IMR-90 (cell line): ENCODE measurements around the gene AP5B1. TPM values are rescaled to one million over a fixed set of nuclear protein-coding genes. Genes with fewer than 3 reads are reported as not detected.

Experiments used
- ATAC-seq: fragments of 200-7000 bp; cut with Tn5 transposase; 2 replicates; pipeline ENCODE4 v1.9.1; 2020; ENCODE audit warnings: low read depth, mild to moderate bottlenecking, moderate library complexity
- BruUV-seq: library from RNA; stranded (reverse); fragments of 400-500 nt; replicated peaks from 2 replicates; lab custom pipeline; 2021; lab: Mats Ljungman, UMichigan
- CTCF ChIA-PET: fragments of 300-600 bp; formaldehyde crosslinking; extraction: SDS; loops from one replicate; lab custom pipeline; 2021; ENCODE audit warnings: antibody characterized with exemption; lab: Yijun Ruan, JAX
- POLR2A ChIA-PET: fragments of 300-600 bp; sonication (Branson Sonifier 250); formaldehyde crosslinking; loops from one replicate; lab custom pipeline; 2022; ENCODE audit warnings: antibody characterized with exemption; ENCODE audit not compliant: unreplicated experiment; lab: Charles Lee
- DNase-seq: peaks from one replicate; pipeline ENCODE4 v3.0.0; 2013
- H2AFZ ChIP-seq: replicated peaks from 2 replicates; pipeline ENCODE3; 2013; ENCODE audit warnings: low read length, mild to moderate bottlenecking; ENCODE audit not compliant: poor library complexity
- H2AK5ac ChIP-seq: 2 replicates; pipeline ENCODE4 v1.6.1; 2013; ENCODE audit warnings: low read depth, low read length, inconsistent platforms
- H2AK9ac ChIP-seq: replicated peaks from 2 replicates; pipeline ENCODE3; 2013; ENCODE audit warnings: mild to moderate bottlenecking, low read depth, low read length, moderate library complexity; ENCODE audit not compliant: poor library complexity
- H2BK120ac ChIP-seq: 2 replicates; pipeline ENCODE4 v1.6.1; 2013; ENCODE audit warnings: low read depth, low read length, inconsistent platforms
- H2BK15ac ChIP-seq: 3 replicates; pipeline ENCODE4 v1.6.1; 2013; ENCODE audit warnings: low read depth, low read length, inconsistent platforms
- H2BK20ac ChIP-seq: 2 replicates; pipeline ENCODE4 v1.6.1; 2013; ENCODE audit warnings: low read depth, mild to moderate bottlenecking, inconsistent platforms, low read length, moderate library complexity
- H2BK5ac ChIP-seq: 2 replicates; pipeline ENCODE4 v1.6.1; 2013; ENCODE audit warnings: mild to moderate bottlenecking, low read depth, low read length, inconsistent platforms; ENCODE audit not compliant: poor library complexity, severe bottlenecking
- H3K14ac ChIP-seq: replicated peaks from 2 replicates; pipeline ENCODE4 v1.6.1; 2013; ENCODE audit warnings: low read depth, low read length, inconsistent platforms
- H3K18ac ChIP-seq: 2 replicates; pipeline ENCODE4 v1.6.1; 2013; ENCODE audit warnings: low read depth, low read length, control low read depth
- H3K23ac ChIP-seq: 2 replicates; pipeline ENCODE4 v1.6.1; 2013; ENCODE audit warnings: low read depth, low read length, inconsistent platforms
- H3K27ac ChIP-seq: 2 replicates; pipeline ENCODE4 v1.5.1; 2013; ENCODE audit warnings: mild to moderate bottlenecking, control low read depth, low read length; ENCODE audit not compliant: insufficient read depth
- H3K27me3 ChIP-seq: 2 replicates; pipeline ENCODE4 v1.6.1; 2013; ENCODE audit warnings: low read length; ENCODE audit not compliant: control insufficient read depth, insufficient read depth
- H3K36me3 ChIP-seq: 2 replicates; pipeline ENCODE4 v1.6.1; 2013; ENCODE audit warnings: low read length, mixed read lengths; ENCODE audit not compliant: control insufficient read depth, insufficient read depth
- H3K4ac ChIP-seq: 2 replicates; pipeline ENCODE4 v1.6.1; 2013; ENCODE audit warnings: low read depth, low read length, inconsistent platforms
- H3K4me1 ChIP-seq: 2 replicates; pipeline ENCODE4 v1.6.1; 2013; ENCODE audit warnings: low read length, mixed read lengths; ENCODE audit not compliant: control insufficient read depth, insufficient read depth
- H3K4me2 ChIP-seq: 2 replicates; pipeline ENCODE4 v1.6.1; 2013; ENCODE audit warnings: low read depth, mild to moderate bottlenecking, control low read depth, low read length, moderate library complexity
- H3K4me3 ChIP-seq: 2 replicates; pipeline ENCODE4 v1.5.1; 2013; ENCODE audit warnings: low read depth, mild to moderate bottlenecking, control low read depth, low read length, moderate library complexity; ENCODE audit not compliant: insufficient read depth
- H3K56ac ChIP-seq: 2 replicates; pipeline ENCODE4 v1.6.1; 2013; ENCODE audit warnings: low read length, inconsistent platforms; ENCODE audit not compliant: insufficient read depth; ENCODE audit errors: extremely low read depth
- H3K79me1 ChIP-seq, 2 experiments: 2 replicates each; pipeline ENCODE4 v1.6.1; 2013; ENCODE audit warnings: low read length in 2 of 2, inconsistent platforms in 1 of 2, low read depth in 1 of 2
- H3K9ac ChIP-seq: 2 replicates; pipeline ENCODE4 v1.6.1; 2013; ENCODE audit warnings: low read depth, low read length, control low read depth
- H3K9me1 ChIP-seq: 2 replicates; pipeline ENCODE4 v1.6.1; 2013; ENCODE audit warnings: low read length, inconsistent platforms; ENCODE audit not compliant: insufficient read depth
- H3K9me3 ChIP-seq: 2 replicates; pipeline ENCODE4 v1.6.1; 2013; ENCODE audit warnings: low read length; ENCODE audit not compliant: control insufficient read depth, insufficient read depth
- H4K20me1 ChIP-seq: 2 replicates; pipeline ENCODE4 v1.6.1; 2013; ENCODE audit warnings: low read length, inconsistent platforms; ENCODE audit not compliant: insufficient read depth
- H4K5ac ChIP-seq: 2 replicates; pipeline ENCODE4 v1.6.1; 2013; ENCODE audit warnings: mild to moderate bottlenecking, low read depth, low read length, control low read depth
- H4K8ac ChIP-seq, 2 experiments: 2 replicates each; pipeline ENCODE4 v1.6.1; 2013; ENCODE audit warnings: low read depth in 2 of 2, low read length in 2 of 2, control low read depth in 1 of 2, inconsistent platforms in 1 of 2
- H4K91ac ChIP-seq: 2 replicates; pipeline ENCODE4 v1.6.1; 2013; ENCODE audit warnings: low read depth, low read length, inconsistent platforms; ENCODE audit not compliant: insufficient read depth
- CEBPB ChIP-seq: IDR thresholded peaks from 2 replicates; pipeline ENCODE4 v1.6.1; 2012; ENCODE audit warnings: low read depth, low read length, improper control_type of control experiment
- CHD1 ChIP-seq: IDR thresholded peaks from 2 replicates; pipeline ENCODE4 v1.6.1; 2012; ENCODE audit warnings: low read depth, low read length, improper control_type of control experiment
- FOS ChIP-seq: fragments of 150-350 bp; IDR thresholded peaks from 2 replicates; pipeline ENCODE4 v1.6.1; 2016; ENCODE audit warnings: low read depth, low read length
- MAFK ChIP-seq: IDR thresholded peaks from 2 replicates; pipeline ENCODE4 v1.6.1; 2012; ENCODE audit warnings: low read depth, low read length, improper control_type of control experiment
- MAZ ChIP-seq: IDR thresholded peaks from 2 replicates; pipeline ENCODE4 v1.6.1; 2012; ENCODE audit warnings: low read depth, mild to moderate bottlenecking, low read length, improper control_type of control experiment, moderate library complexity, borderline replicate concordance
- NFE2L2 ChIP-seq: fragments of 150-350 bp; IDR thresholded peaks from 2 replicates; pipeline ENCODE4 v1.6.1; 2016; ENCODE audit warnings: low read depth, mild to moderate bottlenecking, low read length
- POLR2A ChIP-seq: IDR thresholded peaks from 2 replicates; pipeline ENCODE4 v1.6.1; 2012; ENCODE audit warnings: mild to moderate bottlenecking, low read depth, low read length
- RAD21 ChIP-seq: IDR thresholded peaks from 2 replicates; pipeline ENCODE4 v1.6.1; 2012; ENCODE audit warnings: low read length, improper control_type of control experiment
- RCOR1 ChIP-seq: IDR thresholded peaks from 2 replicates; pipeline ENCODE4 v1.6.1; 2012; ENCODE audit warnings: mild to moderate bottlenecking, low read length, improper control_type of control experiment; ENCODE audit not compliant: insufficient replicate concordance
- RFX5 ChIP-seq: IDR thresholded peaks from 2 replicates; pipeline ENCODE4 v1.8.0; 2012; ENCODE audit warnings: low read depth, mild to moderate bottlenecking, low read length, moderate library complexity
- SMC3 ChIP-seq: fragments of 150-350 bp; IDR thresholded peaks from 2 replicates; pipeline ENCODE4 v1.6.1; 2016; ENCODE audit warnings: low read depth, mild to moderate bottlenecking, antibody characterized with exemption, low read length, moderate library complexity
- WGBS, 2 experiments: methylation state at CpG; one replicate each; pipeline versions ENCODE4 v1.1.5 to v1.1.7; 2013; ENCODE audit warnings: missing lambda C conversion rate in 2 of 2; ENCODE audit not compliant: insufficient read length in 1 of 2; ENCODE audit errors: extremely low coverage in 2 of 2; 5-methylcytosine and 5-hydroxymethylcytosine counted together
- dilution Hi-C: fragments of 300-500 bp; cut with HindIII; formaldehyde crosslinking; loops from one replicate; pipeline ENCODE4 v1.14.3; 2018; ENCODE audit warnings: low sequenced_read_pairs; ENCODE audit not compliant: unreplicated experiment
- in situ Hi-C: fragments of 300-500 bp; cut with MboI; formaldehyde crosslinking; loops from 3 replicates; pipeline ENCODE4 v1.14.3; 2019; ENCODE audit warnings: low sequenced_read_pairs, inconsistent platforms, mixed read lengths
- intact Hi-C: fragments of 100-400 bp; cut with micrococcal nuclease; formaldehyde crosslinking; loops from 2 replicates; pipeline ENCODE4 v1.10.0; 2022
- polyA plus RNA-seq, 3 experiments: library from polyadenylated mRNA; depleted of rRNA; stranded (reverse); fragments of >200 nt; gene quantifications; 2 replicates each; pipeline ENCODE4 v1.2.3, GENCODE V29; 2012; ENCODE audit warnings: low replicate concordance in 1 of 3
- total RNA-seq: library from RNA; depleted of rRNA; stranded (reverse); fragments of >200 nt; gene quantifications from 2 replicates; pipeline ENCODE4 v1.2.3, GENCODE V29; 2012
- TF ChIP-seq, protein P1 (sequence below): conservative IDR thresholded peaks from 2 replicates; pipeline ENCODE4 v1.5.1; 2012; ENCODE audit warnings: mild to moderate bottlenecking, low read depth, low read length, improper control_type of control experiment
- TF ChIP-seq, protein P2 (sequence below): fragments of 150-350 bp; IDR thresholded peaks from 2 replicates; pipeline ENCODE4 v1.6.1; 2017; ENCODE audit warnings: mild to moderate bottlenecking, antibody characterized with exemption, low read length, low read depth

The AP5B1 gene
- total and polyA plus RNA-seq, 2 of the 4 experiments (the other 2 are of a cell fraction) = 2.5 to 5.0 TPM

DNA sequence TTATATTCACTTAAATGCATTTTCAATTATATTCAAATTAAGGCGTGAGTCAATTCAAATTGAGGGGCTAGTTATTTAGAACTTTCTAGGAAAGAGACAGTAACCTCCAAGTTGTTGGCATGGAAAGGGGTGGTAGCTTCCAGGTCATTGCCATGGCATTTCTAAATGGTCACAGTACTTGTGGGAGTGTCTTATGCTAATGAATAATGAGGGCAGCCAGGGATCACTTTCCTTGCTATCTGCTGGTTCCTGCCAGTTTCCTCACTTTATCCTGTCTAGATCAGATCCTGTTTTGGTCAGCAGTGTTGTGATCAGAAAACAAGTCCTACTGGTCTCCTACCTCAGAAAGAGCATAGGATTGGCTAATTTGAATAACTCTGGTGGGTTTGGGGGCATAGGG lies 38.4 kb downstream of the AP5B1 start:
- Histone ChIP-seq H3K9ac (no peak overlapping the region), H3K9me3 (no peaks in the 10 kb centered on the region), H4K91ac (no peak overlapping the region), H3K14ac (no peak overlapping the region), H3K56ac (no peak overlapping the region), H2BK120ac (no peak overlapping the region), H2BK20ac (no peak overlapping the region), H3K4me2 (no peak overlapping the region), H3K4ac (no peak overlapping the region), H3K27me3 (peaks cover 1% of the 10 kb centered on the region), H4K20me1 (no peaks in the 10 kb centered on the region), H4K8ac (no peak overlapping the region), H3K27ac (no peak overlapping the region), H2AK5ac (no peak overlapping the region), H3K36me3 (no peaks in the 10 kb centered on the region), H3K18ac (no peak overlapping the region), H2AK9ac (no peak overlapping the region), H2BK5ac (no peak overlapping the region), H3K4me3 (no peak overlapping the region), H3K4me1 (no peaks in the 10 kb centered on the region), H2AFZ (no peak overlapping the region), H2BK15ac (no peak overlapping the region), H4K5ac (no peak overlapping the region), H3K23ac (no peak overlapping the region), H3K79me1 (no peaks in the 10 kb centered on the region), H3K9me1 (peaks cover 2% of the 10 kb centered on the region; the same call in 1 of the 2 replicates)
- DNase-seq = no peak
- ChIA-PET POLR2A (no interaction called here), CTCF (no interaction called here)
- intact Hi-C loops (no loop called here), in situ Hi-C loops (no loop called here), dilution Hi-C loops (no loop called here)
- ATAC-seq = no peak
- no TSS peak for BruUV-seq
- no CpG with 5 or more reads among the region's 1 CpG for WGBS, 2 experiments
- TF ChIP-seq FOS (no peak), MAZ (no peak), RAD21 (no peak), SMC3 (no peak), NFE2L2 (no peak), POLR2A (no peak), RCOR1 (no peak), CEBPB (no peak), CHD1 (no peak), MAFK (no peak), RFX5 (no peak)
- TF ChIP-seq, protein P1, sequence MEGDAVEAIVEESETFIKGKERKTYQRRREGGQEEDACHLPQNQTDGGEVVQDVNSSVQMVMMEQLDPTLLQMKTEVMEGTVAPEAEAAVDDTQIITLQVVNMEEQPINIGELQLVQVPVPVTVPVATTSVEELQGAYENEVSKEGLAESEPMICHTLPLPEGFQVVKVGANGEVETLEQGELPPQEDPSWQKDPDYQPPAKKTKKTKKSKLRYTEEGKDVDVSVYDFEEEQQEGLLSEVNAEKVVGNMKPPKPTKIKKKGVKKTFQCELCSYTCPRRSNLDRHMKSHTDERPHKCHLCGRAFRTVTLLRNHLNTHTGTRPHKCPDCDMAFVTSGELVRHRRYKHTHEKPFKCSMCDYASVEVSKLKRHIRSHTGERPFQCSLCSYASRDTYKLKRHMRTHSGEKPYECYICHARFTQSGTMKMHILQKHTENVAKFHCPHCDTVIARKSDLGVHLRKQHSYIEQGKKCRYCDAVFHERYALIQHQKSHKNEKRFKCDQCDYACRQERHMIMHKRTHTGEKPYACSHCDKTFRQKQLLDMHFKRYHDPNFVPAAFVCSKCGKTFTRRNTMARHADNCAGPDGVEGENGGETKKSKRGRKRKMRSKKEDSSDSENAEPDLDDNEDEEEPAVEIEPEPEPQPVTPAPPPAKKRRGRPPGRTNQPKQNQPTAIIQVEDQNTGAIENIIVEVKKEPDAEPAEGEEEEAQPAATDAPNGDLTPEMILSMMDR = no peak
- TF ChIP-seq, protein P2, sequence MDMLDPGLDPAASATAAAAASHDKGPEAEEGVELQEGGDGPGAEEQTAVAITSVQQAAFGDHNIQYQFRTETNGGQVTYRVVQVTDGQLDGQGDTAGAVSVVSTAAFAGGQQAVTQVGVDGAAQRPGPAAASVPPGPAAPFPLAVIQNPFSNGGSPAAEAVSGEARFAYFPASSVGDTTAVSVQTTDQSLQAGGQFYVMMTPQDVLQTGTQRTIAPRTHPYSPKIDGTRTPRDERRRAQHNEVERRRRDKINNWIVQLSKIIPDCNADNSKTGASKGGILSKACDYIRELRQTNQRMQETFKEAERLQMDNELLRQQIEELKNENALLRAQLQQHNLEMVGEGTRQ = no peak
